Lower leg skin (tissue), 4 donors: ENCODE results near the gene INTS14. TPM values are rescaled to one million over a fixed set of nuclear protein-coding genes. Genes with fewer than 3 reads are reported as not detected.

ENCODE experiments used
- DNase-seq, 2 donors: peaks; one replicate each; pipeline ENCODE4 v3.0.0-alpha.2; 2019; ENCODE audit warnings: low spot score in 2 of 2
- H3K4me3 ChIP-seq: fragments of 200-600 bp; sonication (generic); 2 replicates; pipeline ENCODE4 v1.5.1; 2017; ENCODE audit warnings: mild to moderate bottlenecking, low read depth; ENCODE audit not compliant: poor library complexity, severe bottlenecking
- POLR2A ChIP-seq, 2 donors: fragments of 450-650 bp; IDR thresholded peaks; one replicate each; pipeline ENCODE4 v1.6.1; 2016 to 2017; ENCODE audit warnings: antibody characterized with exemption in 2 of 2, mild to moderate bottlenecking in 1 of 2, moderate library complexity in 1 of 2
- WGBS, 2 donors: methylation state at CpG; one replicate each; pipeline ENCODE4 v1.1.5; 2018; 5-methylcytosine and 5-hydroxymethylcytosine counted together
- intact Hi-C: fragments of 100-400 bp; cut with DNase I; formaldehyde crosslinking; loops from one replicate; pipeline ENCODE4 v1.15.0; 2023; ENCODE audit warnings: low total_unique reads
- total RNA-seq, 4 donors: library from RNA; depleted of rRNA; stranded (reverse); fragments of >200 nt; gene quantifications; one replicate each; pipeline ENCODE4 v1.1.0, GENCODE V29; 2016
- TF ChIP-seq, protein P1 (sequence below), 3 donors: fragments of 450-650 bp; IDR thresholded peaks; one replicate each; pipeline ENCODE4 v1.5.1; 2016; ENCODE audit warnings: antibody characterized with exemption in 3 of 3, mild to moderate bottlenecking in 3 of 3, moderate library complexity in 2 of 3

The INTS14 gene
- total RNA-seq, 4 donors from 2014 or later = 22.6 to 37.6 (median 32.7) TPM

GRCh38 chr15:65651831-65652749 is 41.2 kb upstream of the INTS14 start:
- no peak overlapping the region for H3K4me3 ChIP-seq
- no peak for TF ChIP-seq POLR2A (IDR thresholded peaks at IDR 0.05)
- TF ChIP-seq, protein P1, sequence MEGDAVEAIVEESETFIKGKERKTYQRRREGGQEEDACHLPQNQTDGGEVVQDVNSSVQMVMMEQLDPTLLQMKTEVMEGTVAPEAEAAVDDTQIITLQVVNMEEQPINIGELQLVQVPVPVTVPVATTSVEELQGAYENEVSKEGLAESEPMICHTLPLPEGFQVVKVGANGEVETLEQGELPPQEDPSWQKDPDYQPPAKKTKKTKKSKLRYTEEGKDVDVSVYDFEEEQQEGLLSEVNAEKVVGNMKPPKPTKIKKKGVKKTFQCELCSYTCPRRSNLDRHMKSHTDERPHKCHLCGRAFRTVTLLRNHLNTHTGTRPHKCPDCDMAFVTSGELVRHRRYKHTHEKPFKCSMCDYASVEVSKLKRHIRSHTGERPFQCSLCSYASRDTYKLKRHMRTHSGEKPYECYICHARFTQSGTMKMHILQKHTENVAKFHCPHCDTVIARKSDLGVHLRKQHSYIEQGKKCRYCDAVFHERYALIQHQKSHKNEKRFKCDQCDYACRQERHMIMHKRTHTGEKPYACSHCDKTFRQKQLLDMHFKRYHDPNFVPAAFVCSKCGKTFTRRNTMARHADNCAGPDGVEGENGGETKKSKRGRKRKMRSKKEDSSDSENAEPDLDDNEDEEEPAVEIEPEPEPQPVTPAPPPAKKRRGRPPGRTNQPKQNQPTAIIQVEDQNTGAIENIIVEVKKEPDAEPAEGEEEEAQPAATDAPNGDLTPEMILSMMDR (IDR thresholded peaks at IDR 0.05) = no peak
- intact Hi-C loops = no loop called here
- DNase-seq = no peak
- WGBS, 2 donors = 73 to 77% methylated on average over 11 of the region's 11 CpGs

DNA sequence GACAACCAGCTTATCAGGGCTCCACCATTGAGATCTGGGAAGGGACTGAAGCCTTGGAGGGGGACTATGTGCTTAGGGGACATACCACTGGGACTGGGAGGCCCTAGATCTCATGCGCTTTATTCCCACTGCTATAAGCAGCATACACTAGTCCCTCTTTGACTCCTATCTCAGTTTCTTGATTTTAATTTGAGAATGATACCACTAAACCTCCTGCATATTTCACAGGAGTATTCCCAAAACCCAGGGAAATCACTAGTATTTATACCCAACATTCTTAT is 40.1 kb upstream of the INTS14 start:
- DNase-seq = no peak
- no peak overlapping the region for H3K4me3 ChIP-seq
- TF ChIP-seq, protein P1 (IDR thresholded peaks at IDR 0.05) = no peak
- TF ChIP-seq POLR2A (IDR thresholded peaks at IDR 0.05) = no peak
- intact Hi-C loops = no loop called here
- WGBS, 2 donors = 100% methylated on average over 1 of the region's 1 CpG

- TF ChIP-seq, protein P1 (IDR thresholded peaks at IDR 0.05) = no peak
- no peak for TF ChIP-seq POLR2A (IDR thresholded peaks at IDR 0.05)
- DNase-seq = no peak
- 94% methylated on average over 12 of the region's 12 CpGs for WGBS, 2 donors
- no peak overlapping the region for H3K4me3 ChIP-seq
- intact Hi-C loops = no loop called here
Measured at GRCh38 chr15:65650312-65651041, 39.5 kb upstream of the INTS14 start.

- no peak for DNase-seq
- H3K4me3 ChIP-seq = no peak overlapping the region
- no peak for TF ChIP-seq POLR2A (IDR thresholded peaks at IDR 0.05)
- TF ChIP-seq, protein P1 (IDR thresholded peaks at IDR 0.05) = no peak
- intact Hi-C loops = loop anchor here (10.0 kb wide), 1 partner anchor 208 kb away; no protein-coding TSS in a partner anchor
- WGBS, 2 donors = 82 to 92% methylated on average over 4 of the region's 4 CpGs
Measured at GRCh38 chr15:65646486-65646885, 35.6 kb upstream of the INTS14 start.

DNA sequence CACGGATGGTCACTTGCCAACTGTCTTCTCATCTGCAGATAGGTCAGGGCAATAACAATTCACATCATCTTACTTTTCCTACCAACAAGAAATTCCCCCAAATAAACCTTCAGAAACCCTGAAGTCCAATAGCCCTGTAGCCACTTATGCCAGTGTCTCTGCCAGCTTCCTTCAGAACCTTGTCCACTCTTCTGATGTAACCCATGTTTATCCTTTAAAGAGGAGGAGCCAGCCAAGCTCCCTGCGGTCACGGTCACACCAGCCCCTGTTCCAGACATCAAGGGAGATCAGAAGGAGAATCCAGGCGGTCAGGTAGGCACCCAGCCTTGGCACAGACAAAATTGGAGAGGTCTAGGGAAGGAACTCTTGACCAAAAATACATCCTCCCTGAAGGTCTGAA is 34.5 kb upstream of the INTS14 start:
- 95 to 99% methylated on average over 4 of the region's 4 CpGs for WGBS, 2 donors
- no peak for DNase-seq
- no peak overlapping the region for H3K4me3 ChIP-seq
- TF ChIP-seq, protein P1 (IDR thresholded peaks at IDR 0.05) = no peak
- TF ChIP-seq POLR2A (IDR thresholded peaks at IDR 0.05) = no peak
- intact Hi-C loops = loop anchor here (10.0 kb wide), 1 partner anchor 209 kb away; no protein-coding TSS in a partner anchor
